Esophagus squamous epithelium (tissue), 4 donors: Measurements from ENCODE around the gene NRCAM.

ENCODE experiments used
- CTCF ChIP-seq, 6 experiments: fragments of 450-650 bp in 4 of 6; fragments of 200-600 bp in 2 of 6; sonication (generic) in 2 of 6; IDR thresholded peaks; one replicate each; pipeline ENCODE4 v1.5.1; 2016 to 2019; ENCODE audit warnings: antibody characterized with exemption in 6 of 6, mild to moderate bottlenecking in 4 of 6, moderate library complexity in 4 of 6
- POLR2A ChIP-seq, 4 donors: fragments of 450-650 bp; IDR thresholded peaks; one replicate each; pipeline ENCODE4 v1.6.1; 2017; ENCODE audit warnings: antibody characterized with exemption in 4 of 4, mild to moderate bottlenecking in 4 of 4, moderate library complexity in 3 of 4

- TF ChIP-seq CTCF (IDR thresholded peaks at IDR 0.05), result no peak
- no peak for TF ChIP-seq POLR2A (IDR thresholded peaks at IDR 0.05)
Observed at GRCh38 chr7:108108131-108108530, 348.1 kb downstream of the NRCAM start.
